Measurements from ENCODE around the gene LITAFD.

DNA sequence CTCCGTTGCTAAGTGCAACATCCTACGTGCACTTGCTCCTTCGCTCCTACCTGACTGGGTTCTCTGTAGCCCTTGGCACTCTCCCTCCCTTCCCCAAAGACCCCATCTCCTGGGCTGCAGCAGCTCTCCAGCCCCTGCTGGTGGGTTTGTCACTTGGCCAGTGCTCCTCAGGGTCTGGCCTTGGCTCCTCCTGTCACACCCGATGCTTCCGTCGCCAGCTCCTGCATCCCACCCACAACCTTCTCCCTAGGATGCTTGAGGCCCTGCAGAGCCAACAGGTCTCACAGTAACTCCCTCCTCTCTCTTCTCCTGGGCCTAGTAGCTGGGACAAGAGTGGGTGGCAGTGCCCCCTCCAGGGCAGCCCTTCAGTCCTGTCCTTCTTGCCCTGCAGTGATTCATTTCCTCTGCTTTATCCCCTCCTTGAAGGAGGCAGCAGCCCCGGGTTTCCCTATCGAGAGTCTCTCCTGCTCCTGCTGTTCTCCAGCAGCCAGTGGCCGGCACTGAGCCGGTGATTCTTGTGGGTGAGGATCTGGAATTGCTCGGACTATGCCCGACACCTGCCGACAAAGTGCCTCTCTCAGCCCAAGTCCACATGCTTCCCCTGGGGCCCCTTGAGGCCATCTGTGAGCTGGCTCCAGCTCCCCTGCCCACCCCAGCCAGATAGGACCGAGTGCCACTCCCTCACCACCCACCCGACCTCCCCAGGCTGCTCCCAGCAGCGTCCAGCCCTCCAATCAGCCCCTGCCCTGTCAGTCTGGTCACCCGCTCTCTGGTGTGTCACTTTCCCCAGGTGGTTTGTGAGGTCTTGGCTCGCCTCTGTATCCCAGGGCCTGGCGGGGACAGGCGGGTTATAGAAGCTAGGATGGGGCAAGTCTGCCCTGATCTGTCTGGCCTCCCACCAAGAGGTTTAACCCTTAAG is 3.8 kb downstream of the LITAFD start:
- TF ChIP-seq RFX5 (IDR thresholded peaks at IDR 0.05; ENCODE audit: low read depth, low read length) (no peak), NR4A1 (CRISPR knock-in tag; IDR thresholded peaks at IDR 0.05) (no peak), NR4A1 (tag; IDR thresholded peaks at IDR 0.05) (no peak), BHLHE40 (IDR thresholded peaks at IDR 0.05; ENCODE audit: low read length) (no peak), CTCF (IDR thresholded peaks at IDR 0.05 in 2 of 3, conservative IDR thresholded peaks at IDR 0.05 in 1 of 3; ENCODE audit: insufficient read depth in 2 of 3, low read depth in 1 of 3, low read length in 3 of 3) (no peak), RBM25 (IDR thresholded peaks at IDR 0.05; ENCODE audit: low read depth, low read length, severe bottlenecking) (no peak), BRD9 (IDR thresholded peaks at IDR 0.05; ENCODE audit: low read depth, partially characterized antibody) (no peak), EP300 (IDR thresholded peaks at IDR 0.05; ENCODE audit: low read length) (no peak), ZNF592 (IDR thresholded peaks at IDR 0.05) (no peak)
